ENCODE data around the gene ATP1A2. TPM values are rescaled to one million over a fixed set of nuclear protein-coding genes. Genes with fewer than 3 reads are reported as not detected.

ATP1A2 gene
- total and polyA plus RNA-seq, 4 donors, result 0.09 to 1.5 (median 0.29) TPM

DNA sequence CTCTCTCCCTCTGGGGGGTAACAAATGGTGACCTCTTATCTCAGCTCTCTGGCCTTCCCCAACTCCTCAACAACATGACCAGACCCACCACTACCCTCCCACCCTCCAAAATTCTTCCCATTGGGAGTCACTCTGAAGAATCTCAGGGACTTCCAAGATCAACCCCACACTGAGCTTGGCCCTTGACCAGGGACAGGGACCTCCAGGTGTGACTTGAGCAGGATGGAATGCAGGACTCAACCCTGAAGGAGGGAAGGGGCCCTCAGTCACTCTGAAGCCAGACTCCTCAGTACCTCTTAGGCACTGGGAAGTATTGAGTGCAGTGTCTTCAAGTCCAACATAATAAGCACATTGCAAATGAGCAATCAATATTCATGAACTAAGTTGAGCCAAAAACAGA is 76.7 kb downstream of the ATP1A2 start:
- Histone ChIP-seq H3K4me1 (ENCODE audit: control insufficient read depth in 4 of 4, insufficient read depth in 4 of 4, low read length in 3 of 4) (peaks cover 2 to 7% (median 5%) of the 10 kb centered on the region in 4 donors), H3K36me3 (ENCODE audit: control insufficient read depth in 4 of 4, insufficient read depth in 3 of 4, low read depth in 1 of 4, low read length in 3 of 4) (no peaks in the 10 kb centered on the region), H3K9ac (ENCODE audit: low read depth in 1 of 2, low read length in 2 of 2) (no peak overlapping the region), H3K4me3 (ENCODE audit: low read depth in 1 of 3, low read length in 3 of 3) (no peak overlapping the region), H3K9me3 (ENCODE audit: control insufficient read depth in 4 of 4, low read length in 3 of 4) (no peaks in the 10 kb centered on the region), H3K27ac (ENCODE audit: low read depth in 1 of 2, low read length in 2 of 2) (no peak overlapping the region), H3K27me3 (ENCODE audit: control insufficient read depth in 4 of 4, insufficient read depth in 4 of 4, low read length in 3 of 4) (no peaks in the 10 kb centered on the region)
- no peak for TF ChIP-seq TAF1 (conservative IDR thresholded peaks at IDR 0.05)
- TF ChIP-seq SP1 (IDR thresholded peaks at IDR 0.05), result no peak
- TF ChIP-seq RAD21 (IDR thresholded peaks at IDR 0.05), result no peak
- TF ChIP-seq HNF4A (conservative IDR thresholded peaks at IDR 0.05), result no peak
- TF ChIP-seq FOXA2 (IDR thresholded peaks at IDR 0.05), result no peak
- TF ChIP-seq GABPA (IDR thresholded peaks at IDR 0.05 in 1 of 2, conservative IDR thresholded peaks at IDR 0.05 in 1 of 2), result no peak
- no peak for TF ChIP-seq ZBTB33 (IDR thresholded peaks at IDR 0.05)
- no peak for TF ChIP-seq HNF4G (IDR thresholded peaks at IDR 0.05)
- TF ChIP-seq CTCF (IDR thresholded peaks at IDR 0.05; ENCODE audit: low read depth, low read length, missing input control), result no peak
- TF ChIP-seq RXRA (IDR thresholded peaks at IDR 0.05), result no peak
- DNase-seq (ENCODE audit: low spot score), result no peak

Other genes with a start within 250 kb of the ATP1A2 start
- not detected for gene CFAP45, start 215.6 kb upstream of the ATP1A2 start, total RNA-seq
- under 1 TPM; 0.03 to 0.24 TPM for gene CFAP45, start 215.6 kb upstream of the ATP1A2 start, polyA plus RNA-seq
- gene TAGLN2, start 190.3 kb upstream of the ATP1A2 start, total RNA-seq, result 10 to 100 TPM; 46.4 to 81.8 TPM
- gene TAGLN2, start 190.3 kb upstream of the ATP1A2 start, polyA plus RNA-seq, result 100 to 1,000 TPM in 1 of 2 donors, 10 to 100 TPM in 1; 77.8 to 113 TPM
- gene IGSF9, start 170.1 kb upstream of the ATP1A2 start, total RNA-seq, result 10 to 100 TPM in 1 of 2 donors, under 1 TPM in 1; 0.14 to 18.2 TPM
- 10 to 100 TPM; 14.0 to 21.3 TPM for gene IGSF9, start 170.1 kb upstream of the ATP1A2 start, polyA plus RNA-seq
- gene SLAMF9, start 161.5 kb upstream of the ATP1A2 start, total RNA-seq, result under 1 TPM in 1 of 2 donors, not detected in 1; 0.25 TPM
- under 1 TPM; 0.64 to 0.68 TPM for gene SLAMF9, start 161.5 kb upstream of the ATP1A2 start, polyA plus RNA-seq
- 1 to 10 TPM; 3.5 to 3.8 TPM for gene PIGM, start 83.8 kb upstream of the ATP1A2 start, total RNA-seq
- gene PIGM, start 83.8 kb upstream of the ATP1A2 start, polyA plus RNA-seq, result 1 to 10 TPM; 2.9 to 4.2 TPM
- 1 to 10 TPM in 1 of 2 donors, under 1 TPM in 1; 0.50 to 1.6 TPM for gene KCNJ10, start 45.6 kb upstream of the ATP1A2 start, total RNA-seq
- under 1 TPM; 0.48 to 0.53 TPM for gene KCNJ10, start 45.6 kb upstream of the ATP1A2 start, polyA plus RNA-seq
- not detected for gene KCNJ9, start 34.2 kb upstream of the ATP1A2 start, total RNA-seq
- gene KCNJ9, start 34.2 kb upstream of the ATP1A2 start, polyA plus RNA-seq, result not detected
- gene IGSF8, start 17.1 kb upstream of the ATP1A2 start, total RNA-seq, result 10 to 100 TPM in 1 of 2 donors, 1 to 10 TPM in 1; 9.8 to 24.3 TPM
- gene IGSF8, start 17.1 kb upstream of the ATP1A2 start, polyA plus RNA-seq, result 10 to 100 TPM; 17.5 to 23.0 TPM
- not detected for gene ATP1A4, start 35.8 kb downstream of the ATP1A2 start, total RNA-seq
- gene ATP1A4, start 35.8 kb downstream of the ATP1A2 start, polyA plus RNA-seq, result not detected
- not detected for gene CASQ1, start 74.8 kb downstream of the ATP1A2 start, total RNA-seq
- not detected for gene CASQ1, start 74.8 kb downstream of the ATP1A2 start, polyA plus RNA-seq
- 10 to 100 TPM; 10.3 to 11.9 TPM for gene PEA15, start 89.6 kb downstream of the ATP1A2 start, total RNA-seq
- gene PEA15, start 89.6 kb downstream of the ATP1A2 start, polyA plus RNA-seq, result 10 to 100 TPM in 1 of 2 donors, 1 to 10 TPM in 1; 8.1 to 44.5 TPM
- gene DCAF8, start 146.8 kb downstream of the ATP1A2 start, total RNA-seq, result 100 to 1,000 TPM in 1 of 2 donors, 10 to 100 TPM in 1; 80.3 to 199 TPM
- 100 to 1,000 TPM in 1 of 2 donors, 10 to 100 TPM in 1; 84.5 to 120 TPM for gene DCAF8, start 146.8 kb downstream of the ATP1A2 start, polyA plus RNA-seq
- gene PEX19, start 169.4 kb downstream of the ATP1A2 start, total RNA-seq, result 10 to 100 TPM; 24.8 to 73.9 TPM
- gene PEX19, start 169.4 kb downstream of the ATP1A2 start, polyA plus RNA-seq, result 10 to 100 TPM; 33.3 to 54.1 TPM
- gene COPA, start 227.5 kb downstream of the ATP1A2 start, total RNA-seq, result 100 to 1,000 TPM in 1 of 2 donors, 10 to 100 TPM in 1; 92.7 to 145 TPM
- 10 to 100 TPM; 46.8 to 59.1 TPM for gene COPA, start 227.5 kb downstream of the ATP1A2 start, polyA plus RNA-seq
- 10 to 100 TPM; 36.1 to 44.6 TPM for gene NCSTN, start 227.6 kb downstream of the ATP1A2 start, total RNA-seq
- gene NCSTN, start 227.6 kb downstream of the ATP1A2 start, polyA plus RNA-seq, result 10 to 100 TPM; 32.2 to 39.0 TPM